Mesothelial cell of epicardium (in vitro differentiated cells): ENCODE data around the gene CTDSPL. TPM values are rescaled to one million over a fixed set of nuclear protein-coding genes. Genes with fewer than 3 reads are reported as not detected.
A peak's percentile ranks its signal among the peaks of the same experiment; 100 is the strongest.

Experiments used
- DNase-seq, 2 experiments: peaks; one replicate each; pipeline ENCODE4 v3.0.0; 2021; ENCODE audit warnings: low spot score in 2 of 2; ENCODE audit not compliant: unreplicated experiment in 2 of 2
- H3K27ac Mint-ChIP-seq: 2 replicates; pipeline ENCODE4 v1.8.0; 2021; ENCODE audit warnings: mixed read lengths
- H3K27me3 Mint-ChIP-seq: 2 replicates; pipeline ENCODE4 v1.8.0; 2021; ENCODE audit warnings: low read depth, mixed read lengths
- H3K36me3 Mint-ChIP-seq: 2 replicates; pipeline ENCODE4 v1.8.0; 2021; ENCODE audit warnings: mixed read lengths
- H3K4me1 Mint-ChIP-seq: 2 replicates; pipeline ENCODE4 v1.8.0; 2021; ENCODE audit warnings: mixed read lengths
- H3K4me3 Mint-ChIP-seq: 2 replicates; pipeline ENCODE4 v1.8.0; 2021; ENCODE audit warnings: mild to moderate bottlenecking, moderate library complexity, mixed read lengths
- H3K9me3 Mint-ChIP-seq: 2 replicates; pipeline ENCODE4 v1.8.0; 2021; ENCODE audit warnings: mixed read lengths
- CTCF ChIP-seq: fragments of 200-600 bp; sonication (generic); IDR thresholded peaks from one replicate; pipeline ENCODE4 v1.5.0; 2021; ENCODE audit warnings: antibody characterized with exemption; ENCODE audit not compliant: unreplicated experiment
- total RNA-seq: library from RNA; stranded (reverse); gene quantifications from 3 replicates; pipeline ENCODE4 v1.2.1, GENCODE V29; 2021

CTDSPL gene
- total RNA-seq, 1 donor from 2014 or later: 29.9 TPM

GRCh38 chr3:37934631-37935289 is 73.1 kb downstream of the CTDSPL start:
- Mint-ChIP-seq H3K9me3 (peaks cover 6% of the 10 kb centered on the region), H3K4me3 (no peak overlapping the region), H3K27ac (no peak overlapping the region), H3K4me1 (peaks cover 50% of the 10 kb centered on the region), H3K36me3 (peaks cover 7% of the 10 kb centered on the region), H3K27me3 (no peaks in the 10 kb centered on the region)
- no peak for TF ChIP-seq CTCF
- DNase-seq: no peak

GRCh38 chr3:37935290-37935668 is 73.6 kb downstream of the CTDSPL start:
- Mint-ChIP-seq H3K4me3 (no peak overlapping the region), H3K4me1 (peaks cover 53% of the 10 kb centered on the region), H3K36me3 (peaks cover 7% of the 10 kb centered on the region), H3K27me3 (no peaks in the 10 kb centered on the region), H3K9me3 (peaks cover 6% of the 10 kb centered on the region), H3K27ac (peak overlapping the region; percentile 95)
- TF ChIP-seq CTCF: no peak
- no peak for DNase-seq

- H3K4me3 Mint-ChIP-seq: peak overlapping the region; percentile 12
- H3K4me1 Mint-ChIP-seq: peaks cover 57% of the 10 kb centered on the region
- DNase-seq: no peak
- no peaks in the 10 kb centered on the region for H3K9me3 Mint-ChIP-seq
- no peaks in the 10 kb centered on the region for H3K27me3 Mint-ChIP-seq
- no peak for TF ChIP-seq CTCF
- H3K36me3 Mint-ChIP-seq: no peaks in the 10 kb centered on the region
- peak overlapping the region; percentile 95 for H3K27ac Mint-ChIP-seq
These were observed 74.3 kb downstream of the CTDSPL start for GRCh38 chr3:37935756-37936666.

- H3K27me3 Mint-ChIP-seq: no peaks in the 10 kb centered on the region
- no peaks in the 10 kb centered on the region for H3K36me3 Mint-ChIP-seq
- peaks cover 61% of the 10 kb centered on the region for H3K4me1 Mint-ChIP-seq
- no peak for TF ChIP-seq CTCF
- peak overlapping the region; percentile 95 for H3K27ac Mint-ChIP-seq
- no peaks in the 10 kb centered on the region for H3K9me3 Mint-ChIP-seq
- no peak for DNase-seq
- no peak overlapping the region for H3K4me3 Mint-ChIP-seq
These were observed 75.5 kb downstream of the CTDSPL start for GRCh38 chr3:37937156-37937555.

- TF ChIP-seq CTCF: no peak
- Mint-ChIP-seq H3K4me1 (peaks cover 67% of the 10 kb centered on the region), H3K27me3 (no peaks in the 10 kb centered on the region), H3K4me3 (no peak overlapping the region), H3K9me3 (no peaks in the 10 kb centered on the region), H3K36me3 (no peaks in the 10 kb centered on the region), H3K27ac (peak overlapping the region; percentile 95)
- DNase-seq: no peak
These were observed 76.3 kb downstream of the CTDSPL start for GRCh38 chr3:37938011-37938410.
